SK-N-SH treated with all-trans-retinoic acid at 6 μM for 48 hours (cell line): ENCODE data around the gene SPC25.

ENCODE experiments used
- ATAC-seq: fragments of 200-7000 bp; cut with Tn5 transposase; 3 replicates; pipeline ENCODE4 v1.9.1; 2020; ENCODE audit warnings: mild to moderate bottlenecking, moderate library complexity
- ARNTL ChIP-seq: fragments of 450-650 bp; formaldehyde crosslinking; IDR thresholded peaks from 2 replicates; pipeline ENCODE4 v1.5.0; 2020; ENCODE audit warnings: low read depth, mild to moderate bottlenecking, moderate library complexity, borderline replicate concordance
- BACH2 ChIP-seq: fragments of 250-450 bp; sonication (Bioruptor Pico); IDR thresholded peaks from 2 replicates; pipeline ENCODE4 v1.9.0; 2021; ENCODE audit warnings: mild to moderate bottlenecking, borderline replicate concordance
- CREB5 ChIP-seq: fragments of 250-450 bp; sonication (Bioruptor Pico); IDR thresholded peaks from 2 replicates; pipeline ENCODE4 v1.5.1; 2020; ENCODE audit warnings: low read depth, mild to moderate bottlenecking, moderate library complexity
- CSDC2 ChIP-seq: fragments of 250-450 bp; sonication (Bioruptor Pico); IDR thresholded peaks from 2 replicates; pipeline ENCODE4 v1.5.0; 2020; ENCODE audit warnings: mild to moderate bottlenecking, moderate library complexity
- ESRRG ChIP-seq: fragments of 250-450 bp; sonication (Bioruptor Pico); IDR thresholded peaks from 2 replicates; pipeline ENCODE4 v1.6.1; 2021; ENCODE audit warnings: mild to moderate bottlenecking
- ISL1 ChIP-seq: fragments of 250-450 bp; sonication (Bioruptor Pico); IDR thresholded peaks from 2 replicates; pipeline ENCODE4 v2.1.2; 2022; ENCODE audit warnings: mild to moderate bottlenecking, moderate library complexity
- OSR1 ChIP-seq: fragments of 250-450 bp; sonication (Bioruptor Pico); IDR thresholded peaks from 2 replicates; pipeline ENCODE4 v1.8.0; 2022; ENCODE audit warnings: moderate library complexity, mild to moderate bottlenecking, inconsistent platforms
- POU6F1 ChIP-seq: fragments of 250-450 bp; sonication (Bioruptor Pico); IDR thresholded peaks from 2 replicates; pipeline ENCODE4 v1.8.0; 2021; ENCODE audit warnings: low read depth, mild to moderate bottlenecking, moderate library complexity, borderline replicate concordance
- PPARA ChIP-seq: fragments of 250-450 bp; sonication (Bioruptor Pico); IDR thresholded peaks from 2 replicates; pipeline ENCODE4 v1.5.0; 2020; ENCODE audit warnings: mild to moderate bottlenecking, borderline replicate concordance
- RARB ChIP-seq: fragments of 250-450 bp; sonication (Bioruptor Pico); IDR thresholded peaks from 2 replicates; pipeline ENCODE4 v1.8.0; 2021; ENCODE audit warnings: mild to moderate bottlenecking, moderate library complexity
- SNAI2 ChIP-seq: fragments of 250-450 bp; sonication (Bioruptor Pico); IDR thresholded peaks from 2 replicates; pipeline ENCODE4 v1.5.0; 2020; ENCODE audit warnings: mild to moderate bottlenecking, moderate library complexity
- TCF4 ChIP-seq: fragments of 250-450 bp; sonication (Bioruptor Pico); IDR thresholded peaks from 2 replicates; pipeline ENCODE4 v1.8.0; 2021; ENCODE audit warnings: mild to moderate bottlenecking, moderate library complexity, borderline replicate concordance
- TOX ChIP-seq: fragments of 250-450 bp; sonication (Bioruptor Pico); IDR thresholded peaks from 2 replicates; pipeline ENCODE4 v1.8.0; 2021; ENCODE audit warnings: mild to moderate bottlenecking, moderate library complexity, borderline replicate concordance
- ZC3H10 ChIP-seq: fragments of 250-450 bp; sonication (Bioruptor Pico); IDR thresholded peaks from 2 replicates; pipeline ENCODE4 v1.5.1; 2021; ENCODE audit warnings: mild to moderate bottlenecking, moderate library complexity
- ZFP30 ChIP-seq: fragments of 450-650 bp; formaldehyde crosslinking; IDR thresholded peaks from 2 replicates; pipeline ENCODE4 v1.5.0; 2022; ENCODE audit warnings: mild to moderate bottlenecking, moderate library complexity
- ZNF565 ChIP-seq: fragments of 450-650 bp; formaldehyde crosslinking; conservative IDR thresholded peaks from 2 replicates; pipeline ENCODE4 v1.5.0; 2020; ENCODE audit warnings: low read depth, mild to moderate bottlenecking, moderate library complexity
- ZNF70 ChIP-seq: fragments of 450-650 bp; formaldehyde crosslinking; IDR thresholded peaks from 2 replicates; pipeline ENCODE4 v1.5.0; 2020; ENCODE audit warnings: mild to moderate bottlenecking, moderate library complexity
- ZNF8 ChIP-seq: fragments of 450-650 bp; formaldehyde crosslinking; IDR thresholded peaks from 2 replicates; pipeline ENCODE4 v1.5.0; 2020; ENCODE audit warnings: mild to moderate bottlenecking, moderate library complexity
- TF ChIP-seq, protein P1 (sequence below): fragments of 250-450 bp; sonication (Bioruptor Pico); IDR thresholded peaks from 2 replicates; pipeline ENCODE4 v1.8.0; 2020; ENCODE audit warnings: mild to moderate bottlenecking, moderate library complexity, borderline replicate concordance
- TF ChIP-seq, protein P2 (sequence below): fragments of 250-450 bp; sonication (Bioruptor Pico); IDR thresholded peaks from 2 replicates; pipeline ENCODE4 v1.5.1; 2021; ENCODE audit warnings: mild to moderate bottlenecking, moderate library complexity

The SPC25 gene

DNA sequence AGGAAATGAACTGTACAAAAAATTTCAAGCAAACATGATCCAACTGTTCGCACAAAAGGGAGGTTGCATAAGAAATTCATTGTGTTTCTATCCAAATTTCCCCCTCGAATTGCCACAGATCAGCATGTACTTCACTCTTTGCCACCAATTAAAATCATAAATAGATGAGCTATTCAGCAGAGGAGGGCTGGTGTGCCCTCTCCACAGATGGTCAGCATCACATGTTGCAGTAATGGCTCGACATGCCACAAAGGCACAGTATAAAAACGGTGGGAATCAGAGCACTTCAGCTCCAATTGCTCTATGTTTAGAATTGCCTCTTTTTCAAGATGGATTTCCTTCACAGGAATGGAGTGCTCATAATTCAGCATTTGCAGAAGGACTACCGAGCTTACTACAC is 10.8 kb upstream of the SPC25 start, which contains the start of gene G6PC2:
Gene G6PC2, plus strand, starts transcription at position 289 of the 400 bp plus-strand sequence. Its CDS starts 41 bp downstream, at position 330.
- no peak for TF ChIP-seq ZFP30 (CRISPR knock-in tag)
- TF ChIP-seq ZNF70 (CRISPR knock-in tag): no peak
- TF ChIP-seq ISL1 (CRISPR knock-in tag): no peak
- TF ChIP-seq OSR1 (CRISPR knock-in tag): no peak
- TF ChIP-seq PPARA: no peak
- no peak for TF ChIP-seq ZNF8 (CRISPR knock-in tag)
- TF ChIP-seq POU6F1 (CRISPR knock-in tag): no peak
- no peak for TF ChIP-seq RARB
- TF ChIP-seq ARNTL (CRISPR knock-in tag): no peak
- no peak for ATAC-seq

DNA sequence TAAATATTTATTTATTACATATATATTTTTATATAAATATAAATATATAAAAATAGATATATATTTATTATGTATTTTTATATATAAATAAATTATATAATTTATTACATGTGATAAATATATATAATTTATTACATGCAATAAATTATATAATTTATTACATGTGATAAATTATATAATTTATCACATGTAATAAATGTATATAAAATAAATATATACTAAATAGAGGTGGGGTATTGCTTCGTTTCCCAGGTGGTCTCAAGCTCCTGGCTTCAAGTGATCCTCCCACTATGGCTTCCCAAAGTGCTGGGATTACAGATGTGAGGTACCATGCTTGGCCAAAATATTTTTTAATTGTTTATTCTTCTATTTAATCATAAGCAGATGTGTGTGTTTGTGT is 7.2 kb upstream of the SPC25 start:
- TF ChIP-seq ZFP30 (CRISPR knock-in tag): no peak
- no peak for TF ChIP-seq POU6F1 (CRISPR knock-in tag)
- no peak for TF ChIP-seq RARB
- TF ChIP-seq ESRRG (CRISPR knock-in tag): no peak
- TF ChIP-seq CREB5 (CRISPR knock-in tag): no peak
- TF ChIP-seq, protein P1, sequence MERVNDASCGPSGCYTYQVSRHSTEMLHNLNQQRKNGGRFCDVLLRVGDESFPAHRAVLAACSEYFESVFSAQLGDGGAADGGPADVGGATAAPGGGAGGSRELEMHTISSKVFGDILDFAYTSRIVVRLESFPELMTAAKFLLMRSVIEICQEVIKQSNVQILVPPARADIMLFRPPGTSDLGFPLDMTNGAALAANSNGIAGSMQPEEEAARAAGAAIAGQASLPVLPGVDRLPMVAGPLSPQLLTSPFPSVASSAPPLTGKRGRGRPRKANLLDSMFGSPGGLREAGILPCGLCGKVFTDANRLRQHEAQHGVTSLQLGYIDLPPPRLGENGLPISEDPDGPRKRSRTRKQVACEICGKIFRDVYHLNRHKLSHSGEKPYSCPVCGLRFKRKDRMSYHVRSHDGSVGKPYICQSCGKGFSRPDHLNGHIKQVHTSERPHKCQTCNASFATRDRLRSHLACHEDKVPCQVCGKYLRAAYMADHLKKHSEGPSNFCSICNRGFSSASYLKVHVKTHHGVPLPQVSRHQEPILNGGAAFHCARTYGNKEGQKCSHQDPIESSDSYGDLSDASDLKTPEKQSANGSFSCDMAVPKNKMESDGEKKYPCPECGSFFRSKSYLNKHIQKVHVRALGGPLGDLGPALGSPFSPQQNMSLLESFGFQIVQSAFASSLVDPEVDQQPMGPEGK (CRISPR knock-in tag): no peak
- TF ChIP-seq ZC3H10 (CRISPR knock-in tag): no peak
- TF ChIP-seq ZNF565 (CRISPR knock-in tag): no peak
- no peak for TF ChIP-seq SNAI2 (CRISPR knock-in tag)
- no peak for TF ChIP-seq BACH2
- no peak for TF ChIP-seq TOX (CRISPR knock-in tag)
- TF ChIP-seq OSR1 (CRISPR knock-in tag): no peak
- no peak for TF ChIP-seq CSDC2 (CRISPR knock-in tag)
- ATAC-seq: no peak

- no peak for ATAC-seq
- TF ChIP-seq TCF4 (CRISPR knock-in tag) (no peak), ESRRG (CRISPR knock-in tag) (no peak), SNAI2 (CRISPR knock-in tag) (no peak), POU6F1 (CRISPR knock-in tag) (no peak), ISL1 (CRISPR knock-in tag) (no peak), ZNF70 (CRISPR knock-in tag) (no peak)
- TF ChIP-seq, protein P2, sequence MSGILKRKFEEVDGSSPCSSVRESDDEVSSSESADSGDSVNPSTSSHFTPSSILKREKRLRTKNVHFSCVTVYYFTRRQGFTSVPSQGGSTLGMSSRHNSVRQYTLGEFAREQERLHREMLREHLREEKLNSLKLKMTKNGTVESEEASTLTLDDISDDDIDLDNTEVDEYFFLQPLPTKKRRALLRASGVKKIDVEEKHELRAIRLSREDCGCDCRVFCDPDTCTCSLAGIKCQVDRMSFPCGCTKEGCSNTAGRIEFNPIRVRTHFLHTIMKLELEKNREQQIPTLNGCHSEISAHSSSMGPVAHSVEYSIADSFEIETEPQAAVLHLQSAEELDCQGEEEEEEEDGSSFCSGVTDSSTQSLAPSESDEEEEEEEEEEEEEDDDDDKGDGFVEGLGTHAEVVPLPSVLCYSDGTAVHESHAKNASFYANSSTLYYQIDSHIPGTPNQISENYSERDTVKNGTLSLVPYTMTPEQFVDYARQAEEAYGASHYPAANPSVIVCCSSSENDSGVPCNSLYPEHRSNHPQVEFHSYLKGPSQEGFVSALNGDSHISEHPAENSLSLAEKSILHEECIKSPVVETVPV (CRISPR knock-in tag): no peak
- TF ChIP-seq, protein P1 (CRISPR knock-in tag): no peak
- TF ChIP-seq, all 23 proteins: peak for 0
These were observed 6.6 kb upstream of the SPC25 start for GRCh38 chr2:168896783-168897182.
